Measurements from ENCODE around the gene FHOD3.

DNA sequence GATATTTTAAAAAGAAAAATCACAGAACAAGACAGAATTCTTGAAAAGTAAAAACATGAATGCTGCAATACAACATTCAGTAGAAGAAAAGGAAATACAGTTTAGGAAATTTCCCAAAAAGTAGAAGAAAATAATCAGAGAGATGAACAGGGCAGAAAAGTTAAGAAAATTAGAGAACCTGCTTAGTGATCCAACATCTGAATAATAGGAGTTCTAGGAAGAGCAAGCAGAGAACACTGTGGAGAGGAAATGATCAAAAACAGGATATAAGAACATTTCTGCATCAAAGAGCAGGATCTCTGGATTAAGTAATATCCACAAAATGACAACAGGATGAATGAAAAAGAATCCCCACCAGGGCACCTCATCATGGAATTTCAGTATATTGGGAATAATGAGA, 8.8 kb upstream of the FHOD3 start:
- TF ChIP-seq TAF1 (IDR thresholded peaks at IDR 0.05; ENCODE audit: low read depth, low read length) (no peak), POLR2AphosphoS5 (IDR thresholded peaks at IDR 0.05; ENCODE audit: low read depth, low read length) (no peak), POLR2A (IDR thresholded peaks at IDR 0.05; ENCODE audit: low read depth, low read length) (no peak), SPI1 (IDR thresholded peaks at IDR 0.05; ENCODE audit: low read depth, low read length) (no peak)

All from GM12891 (cell line).